Vagina (tissue), 2 donors: ENCODE data around the gene ITPK1. TPM values are rescaled to one million over a fixed set of nuclear protein-coding genes. Genes with fewer than 3 reads are reported as not detected.

Source experiments
- DNase-seq, 2 donors: peaks; one replicate each; pipeline ENCODE4 v3.0.0-alpha.2; 2017; ENCODE audit errors: extremely low spot score in 2 of 2
- H3K27ac ChIP-seq: fragments of 200-600 bp; sonication (generic); one replicate; pipeline ENCODE4 v1.5.1; 2019
- H3K27me3 ChIP-seq: fragments of 200-600 bp; sonication (generic); one replicate; pipeline ENCODE4 v1.5.1; 2019
- H3K36me3 ChIP-seq, 2 donors: fragments of 200-600 bp; sonication (generic); one replicate each; pipeline ENCODE4 v1.5.1; 2017 to 2019
- H3K4me1 ChIP-seq: fragments of 200-600 bp; sonication (generic); one replicate; pipeline ENCODE4 v1.5.1; 2019
- H3K4me3 ChIP-seq, 2 donors: fragments of 200-600 bp; sonication (generic); 1 replicate in 1 of 2; 2 replicates in 1 of 2; pipeline ENCODE4 v1.5.1; 2016 to 2019
- H3K9me3 ChIP-seq: fragments of 200-600 bp; sonication (generic); one replicate; pipeline ENCODE4 v1.5.1; 2019
- CTCF ChIP-seq, 3 experiments: fragments of 450-650 bp in 2 of 3; fragments of 200-600 bp in 1 of 3; sonication (generic) in 1 of 3; IDR thresholded peaks; one replicate each; pipeline ENCODE4 v1.5.1; 2017 to 2019; ENCODE audit warnings: antibody characterized with exemption in 3 of 3, mild to moderate bottlenecking in 2 of 3, moderate library complexity in 2 of 3
- POLR2A ChIP-seq, 2 donors: fragments of 450-650 bp; IDR thresholded peaks; one replicate each; pipeline ENCODE4 v1.6.1; 2017; ENCODE audit warnings: antibody characterized with exemption in 2 of 2, mild to moderate bottlenecking in 2 of 2, moderate library complexity in 2 of 2
- POLR2AphosphoS5 ChIP-seq, 2 donors: sonication (generic); formaldehyde crosslinking; IDR thresholded peaks; one replicate each; pipeline ENCODE4 v1.9.0; 2017; ENCODE audit warnings: antibody characterized with exemption in 2 of 2, mild to moderate bottlenecking in 2 of 2, low read depth in 1 of 2; ENCODE audit not compliant: insufficient read depth in 1 of 2
- intact Hi-C: fragments of 100-400 bp; cut with DNase I; formaldehyde crosslinking; loops from one replicate; pipeline ENCODE4 v1.15.1; 2023
- total RNA-seq: library from RNA; depleted of rRNA; stranded (reverse); fragments of >200 nt; gene quantifications from one replicate; pipeline ENCODE4 v1.2.3, GENCODE V29; 2016

ITPK1 gene
- total RNA-seq, 1 donor from 2014 or later = 49.6 TPM

- H3K9me3 ChIP-seq = no peaks in the 10 kb centered on the region
- H3K4me3 ChIP-seq = no peak overlapping the region
- H3K36me3 ChIP-seq = no peaks in the 10 kb centered on the region
- no peak overlapping the region for H3K27ac ChIP-seq
- DNase-seq = no peak
- TF ChIP-seq CTCF (IDR thresholded peaks at IDR 0.05) = no peak
- TF ChIP-seq POLR2A (IDR thresholded peaks at IDR 0.05) = no peak
- TF ChIP-seq POLR2AphosphoS5 (IDR thresholded peaks at IDR 0.05; ENCODE audit: insufficient read depth in 1 of 2, low read depth in 1 of 2) = no peak
- H3K4me1 ChIP-seq = peaks cover 28% of the 10 kb centered on the region
- intact Hi-C loops = no loop called here
- no peaks in the 10 kb centered on the region for H3K27me3 ChIP-seq
These were observed 148.3 kb downstream of the ITPK1 start for GRCh38 chr14:92967346-92967926.

GRCh38 chr14:92965281-92965680, 150.4 kb downstream of the ITPK1 start:
- Histone ChIP-seq H3K27ac (no peak overlapping the region), H3K4me1 (peaks cover 27% of the 10 kb centered on the region), H3K9me3 (no peaks in the 10 kb centered on the region), H3K36me3 (peaks cover 0 to 12% of the 10 kb centered on the region in 2 donors), H3K27me3 (no peaks in the 10 kb centered on the region), H3K4me3 (no peak overlapping the region)
- no peak for DNase-seq
- TF ChIP-seq POLR2A (IDR thresholded peaks at IDR 0.05) = no peak
- TF ChIP-seq CTCF (IDR thresholded peaks at IDR 0.05) = no peak
- TF ChIP-seq POLR2AphosphoS5 (IDR thresholded peaks at IDR 0.05; ENCODE audit: insufficient read depth in 1 of 2, low read depth in 1 of 2) = no peak
- intact Hi-C loops = no loop called here

GRCh38 chr14:92964124-92965109, 151.3 kb downstream of the ITPK1 start:
- DNase-seq = no peak
- TF ChIP-seq POLR2A (IDR thresholded peaks at IDR 0.05) (no peak), POLR2AphosphoS5 (IDR thresholded peaks at IDR 0.05; ENCODE audit: insufficient read depth in 1 of 2, low read depth in 1 of 2) (no peak), CTCF (IDR thresholded peaks at IDR 0.05) (no peak)
- intact Hi-C loops = no loop called here
- H3K9me3 ChIP-seq = no peaks in the 10 kb centered on the region
- no peaks in the 10 kb centered on the region for H3K27me3 ChIP-seq
- H3K4me3 ChIP-seq = no peak overlapping the region
- peaks cover 0 to 12% of the 10 kb centered on the region in 2 donors for H3K36me3 ChIP-seq
- H3K4me1 ChIP-seq = peaks cover 27% of the 10 kb centered on the region
- H3K27ac ChIP-seq = no peak overlapping the region

GRCh38 chr14:92963301-92964123, 152.2 kb downstream of the ITPK1 start:
- Histone ChIP-seq H3K36me3 (peaks cover 0 to 15% of the 10 kb centered on the region in 2 donors), H3K27me3 (no peaks in the 10 kb centered on the region), H3K4me1 (peaks cover 27% of the 10 kb centered on the region), H3K4me3 (no peak overlapping the region), H3K27ac (no peak overlapping the region), H3K9me3 (no peaks in the 10 kb centered on the region)
- no peak for DNase-seq
- TF ChIP-seq CTCF (IDR thresholded peaks at IDR 0.05) (no peak), POLR2A (IDR thresholded peaks at IDR 0.05) (no peak), POLR2AphosphoS5 (IDR thresholded peaks at IDR 0.05; ENCODE audit: insufficient read depth in 1 of 2, low read depth in 1 of 2) (no peak)
- intact Hi-C loops = no loop called here
